ENCODE data around the gene HS1BP3.

The HS1BP3 gene, protein sequence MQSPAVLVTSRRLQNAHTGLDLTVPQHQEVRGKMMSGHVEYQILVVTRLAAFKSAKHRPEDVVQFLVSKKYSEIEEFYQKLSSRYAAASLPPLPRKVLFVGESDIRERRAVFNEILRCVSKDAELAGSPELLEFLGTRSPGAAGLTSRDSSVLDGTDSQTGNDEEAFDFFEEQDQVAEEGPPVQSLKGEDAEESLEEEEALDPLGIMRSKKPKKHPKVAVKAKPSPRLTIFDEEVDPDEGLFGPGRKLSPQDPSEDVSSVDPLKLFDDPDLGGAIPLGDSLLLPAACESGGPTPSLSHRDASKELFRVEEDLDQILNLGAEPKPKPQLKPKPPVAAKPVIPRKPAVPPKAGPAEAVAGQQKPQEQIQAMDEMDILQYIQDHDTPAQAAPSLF

GRCh38 chr2:20650877-20651730 lies at the start of gene HS1BP3:
Gene HS1BP3, minus strand, starts transcription at chr2:20651098. Its CDS starts 35 bp downstream, at chr2:20651063.
- peak; percentile 87 for DNase-seq
- in situ Hi-C loops (cut with MboI; ENCODE audit: low pct_unique_long_range_greater_than_20kb, low sequenced_read_pairs) = no loop called here

DNA sequence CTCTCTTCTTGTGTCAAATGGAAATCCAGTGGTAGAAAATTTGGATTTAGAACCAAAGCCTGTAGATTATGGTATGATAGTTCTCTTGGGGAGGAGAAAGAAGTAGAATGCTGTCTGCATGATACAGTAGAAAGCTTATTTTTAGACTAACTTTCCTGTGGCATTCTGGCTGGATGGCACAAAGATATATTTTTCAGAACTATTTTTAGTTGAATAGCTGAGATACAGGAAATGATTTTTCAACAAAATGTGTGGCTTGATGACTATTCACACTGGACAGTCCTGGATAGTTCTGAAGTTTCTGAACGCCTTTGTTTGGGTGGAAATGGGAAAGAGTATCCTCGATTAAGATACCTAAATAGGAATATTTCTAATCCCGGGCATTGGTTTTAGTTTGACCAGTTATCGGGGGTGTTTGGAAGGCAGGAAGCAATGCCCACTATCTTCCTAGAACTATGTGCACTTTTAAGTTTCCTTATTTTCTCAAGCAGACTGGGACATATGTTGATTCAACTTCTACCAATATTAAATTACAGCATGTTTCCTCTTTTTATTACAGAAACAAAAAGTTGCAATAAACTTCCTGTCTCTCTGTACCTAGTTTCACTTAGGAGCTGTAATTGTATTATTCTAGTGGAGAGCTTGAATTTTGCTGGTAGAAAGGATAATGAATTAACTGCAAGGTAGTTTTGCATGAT lies 48.2 kb upstream of the HS1BP3 start:
- in situ Hi-C loops (cut with MboI; ENCODE audit: low pct_unique_long_range_greater_than_20kb, low sequenced_read_pairs) = no loop called here
- peak; percentile 13 for DNase-seq

GRCh38 chr2:20697322-20697934 lies 46.5 kb upstream of the HS1BP3 start:
- no peak for DNase-seq
- in situ Hi-C loops (cut with MboI; ENCODE audit: low pct_unique_long_range_greater_than_20kb, low sequenced_read_pairs) = no loop called here

- DNase-seq = no peak
- in situ Hi-C loops (cut with MboI; ENCODE audit: low pct_unique_long_range_greater_than_20kb, low sequenced_read_pairs) = no loop called here
These were observed 45.5 kb upstream of the HS1BP3 start for GRCh38 chr2:20696366-20696765.

GRCh38 chr2:20693317-20693716 lies 42.4 kb upstream of the HS1BP3 start:
- DNase-seq = no peak
- in situ Hi-C loops (cut with MboI; ENCODE audit: low pct_unique_long_range_greater_than_20kb, low sequenced_read_pairs) = no loop called here

DNA sequence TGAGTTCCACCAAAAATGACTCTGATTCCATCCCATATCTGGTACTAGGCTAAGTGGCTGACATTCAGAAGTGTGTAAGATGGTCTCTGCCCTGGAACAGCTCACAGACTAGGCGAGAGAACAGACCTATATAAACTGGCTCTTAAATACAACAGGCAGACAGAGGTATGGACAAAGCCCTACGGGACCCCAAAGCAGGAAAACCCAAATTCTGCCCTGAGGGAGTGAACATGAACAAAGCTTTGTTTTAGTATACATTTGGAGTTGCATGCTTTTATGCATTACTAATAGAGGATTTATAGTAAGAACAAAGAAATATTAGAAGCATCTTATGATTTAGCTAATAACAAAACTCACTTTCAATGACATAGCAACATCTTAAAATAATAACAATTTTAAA lies 41.2 kb upstream of the HS1BP3 start:
- in situ Hi-C loops (cut with MboI; ENCODE audit: low pct_unique_long_range_greater_than_20kb, low sequenced_read_pairs) = no loop called here
- no peak for DNase-seq

- no peak for DNase-seq
- in situ Hi-C loops (cut with MboI; ENCODE audit: low pct_unique_long_range_greater_than_20kb, low sequenced_read_pairs) = no loop called here
These were observed 40.3 kb upstream of the HS1BP3 start for GRCh38 chr2:20691076-20691734.

- DNase-seq = no peak
- in situ Hi-C loops (cut with MboI; ENCODE audit: low pct_unique_long_range_greater_than_20kb, low sequenced_read_pairs) = no loop called here
These were observed 38.7 kb upstream of the HS1BP3 start for GRCh38 chr2:20689428-20690264.

GRCh38 chr2:20687260-20687832 lies 36.4 kb upstream of the HS1BP3 start:
- in situ Hi-C loops (cut with MboI; ENCODE audit: low pct_unique_long_range_greater_than_20kb, low sequenced_read_pairs) = no loop called here
- DNase-seq = no peak

DNA sequence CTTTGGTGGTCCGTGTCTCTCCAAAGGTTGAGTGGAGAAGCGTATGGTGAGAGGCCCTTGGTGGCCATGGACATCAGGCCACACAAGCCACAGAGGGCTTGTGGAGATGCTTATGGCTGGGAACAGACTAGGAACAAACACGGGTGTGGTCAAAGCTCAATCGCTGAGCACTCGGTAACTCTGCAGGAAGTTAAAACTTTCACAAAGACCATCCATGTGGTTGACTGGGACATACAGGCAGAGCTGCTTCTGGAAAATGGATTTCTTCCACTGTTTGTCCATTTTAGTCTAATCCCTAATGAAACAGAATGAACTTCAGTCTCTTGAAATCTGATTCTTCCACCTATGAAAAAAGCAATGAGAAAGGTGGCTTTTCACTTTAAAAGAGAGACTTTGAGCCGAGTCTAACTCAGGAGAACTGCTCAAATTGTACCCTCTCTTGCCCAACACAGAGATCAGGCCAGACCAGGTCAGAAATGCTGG lies 33.7 kb upstream of the HS1BP3 start:
- no peak for DNase-seq
- in situ Hi-C loops (cut with MboI; ENCODE audit: low pct_unique_long_range_greater_than_20kb, low sequenced_read_pairs) = no loop called here

- in situ Hi-C loops (cut with MboI; ENCODE audit: low pct_unique_long_range_greater_than_20kb, low sequenced_read_pairs) = no loop called here
- peak; percentile 43 for DNase-seq
These were observed 31.4 kb upstream of the HS1BP3 start for GRCh38 chr2:20682167-20682920.

- DNase-seq = no peak
- in situ Hi-C loops (cut with MboI; ENCODE audit: low pct_unique_long_range_greater_than_20kb, low sequenced_read_pairs) = no loop called here
These were observed 30.0 kb upstream of the HS1BP3 start for GRCh38 chr2:20680744-20681375.

GRCh38 chr2:20678780-20679179 lies 27.9 kb upstream of the HS1BP3 start:
- no peak for DNase-seq
- in situ Hi-C loops (cut with MboI; ENCODE audit: low pct_unique_long_range_greater_than_20kb, low sequenced_read_pairs) = no loop called here

GRCh38 chr2:20678086-20678395 lies 27.1 kb upstream of the HS1BP3 start:
- in situ Hi-C loops (cut with MboI; ENCODE audit: low pct_unique_long_range_greater_than_20kb, low sequenced_read_pairs) = no loop called here
- DNase-seq = no peak

DNA sequence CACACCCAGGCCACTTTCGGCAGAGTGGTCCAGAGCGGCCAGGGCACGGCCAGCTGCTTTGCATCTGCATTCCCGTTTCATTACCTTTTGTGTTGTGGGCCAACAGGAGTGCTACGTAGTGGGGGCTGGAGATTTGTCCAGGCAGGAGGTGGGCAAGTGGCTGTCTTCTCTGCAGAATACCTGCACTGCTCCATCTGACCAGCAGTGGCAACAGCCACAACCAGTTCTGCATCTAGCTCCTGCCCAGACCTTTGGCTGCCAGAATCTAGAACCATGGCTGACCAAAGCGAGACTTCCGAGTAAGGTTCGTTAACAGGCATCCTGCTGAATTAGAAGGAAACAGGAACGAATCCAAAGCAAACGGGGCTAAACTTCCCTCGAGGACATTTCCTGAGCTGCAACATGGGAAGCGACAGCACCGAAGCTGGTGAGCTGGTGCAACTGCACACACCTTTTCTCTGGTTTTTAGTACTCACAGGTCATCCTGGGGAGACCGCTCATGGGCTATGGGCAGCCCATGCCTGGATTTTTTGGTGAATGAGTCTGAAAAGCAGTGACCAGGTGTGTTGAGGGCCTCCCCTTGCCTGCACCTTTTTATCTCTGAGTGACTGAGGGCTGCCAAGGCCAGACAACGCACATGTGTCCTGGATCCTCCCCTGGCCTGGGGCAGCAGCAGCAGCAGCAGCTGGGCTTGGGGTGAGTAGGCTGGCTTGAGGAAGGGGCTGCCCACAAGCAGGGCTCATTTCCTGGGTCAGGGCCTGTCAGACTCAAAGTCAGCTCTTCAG lies 26.6 kb upstream of the HS1BP3 start:
- peak; percentile 21 for DNase-seq
- in situ Hi-C loops (cut with MboI; ENCODE audit: low pct_unique_long_range_greater_than_20kb, low sequenced_read_pairs) = no loop called here
